Fibroblast of skin of right biceps (primary cell): Measurements from ENCODE around the gene EIF2B5.

Experiments
- DNase-seq: peaks from one replicate; pipeline ENCODE4 v3.0.0-alpha.2; 2013

EIF2B5 gene

DNA sequence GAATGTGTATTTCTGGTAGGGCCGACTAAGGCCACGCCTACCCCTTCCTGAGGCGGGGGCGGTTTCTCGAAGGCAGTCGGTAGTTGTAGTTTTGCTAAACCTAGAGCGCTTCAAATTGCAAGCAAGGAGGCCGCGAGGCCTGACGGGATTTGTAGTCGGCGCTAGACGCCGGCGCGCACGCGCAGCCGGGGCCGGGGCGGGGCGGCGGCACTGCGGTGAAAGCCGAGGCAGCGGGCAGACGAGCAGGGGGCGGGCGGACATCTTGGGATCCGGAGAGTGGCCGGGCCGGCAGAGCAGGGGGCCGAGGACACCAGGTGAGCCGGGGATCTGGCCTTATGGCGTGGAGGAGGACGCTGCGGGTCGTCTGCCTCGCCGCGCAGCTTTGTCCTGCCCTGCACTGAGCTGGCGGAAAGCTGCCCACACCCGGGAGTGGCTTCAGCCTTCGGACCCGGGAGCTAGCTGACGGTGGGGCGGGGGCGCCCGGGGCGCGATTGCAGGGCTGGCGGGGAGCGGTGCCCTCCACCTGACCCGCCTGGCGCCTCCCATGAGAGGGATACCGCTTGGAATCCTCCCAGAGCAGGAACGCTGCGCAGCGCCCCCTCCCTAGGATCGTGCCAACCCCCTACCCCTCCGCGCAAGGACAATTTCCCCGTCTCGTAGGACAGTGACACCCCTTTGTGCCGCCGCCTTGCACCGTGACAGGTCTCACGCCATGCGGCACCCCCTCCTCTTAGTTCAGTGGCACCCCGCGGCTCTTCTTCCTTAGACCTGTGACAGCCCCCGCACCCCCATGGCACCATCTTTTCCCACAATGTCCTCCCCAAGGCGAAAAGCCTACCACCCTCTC is 39.7 kb downstream of the EIF2B5 start, which contains the start of gene AP2M1:
TSS of gene AP2M1 (plus strand) at position 210 of the 847 bp plus-strand sequence. CDS start 2,139 bp downstream, outside the sequence.
- peak; percentile 99 for DNase-seq

GRCh38 chr3:184175506-184175905 is 40.3 kb downstream of the EIF2B5 start:
- no peak for DNase-seq

DNA sequence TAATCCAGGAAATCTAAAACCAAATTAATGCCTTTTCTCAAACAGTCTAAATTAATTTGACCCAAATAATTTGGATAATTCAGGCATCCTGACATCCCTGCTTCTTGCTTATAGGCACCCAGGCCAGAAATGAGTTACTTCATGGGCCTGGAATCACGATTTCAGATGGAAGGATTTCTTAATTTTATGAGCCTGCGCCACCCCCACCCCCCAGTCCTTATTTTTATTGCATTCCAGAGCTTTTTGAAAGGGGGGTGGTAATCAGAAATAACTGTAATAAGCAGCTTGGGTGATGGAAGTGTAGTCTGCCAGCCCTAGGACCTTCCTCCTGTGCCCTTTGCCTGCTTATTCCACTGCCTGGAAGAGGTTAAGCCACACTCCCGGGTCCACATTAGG is 40.8 kb downstream of the EIF2B5 start:
- DNase-seq = no peak

GRCh38 chr3:184176377-184177330 is 41.5 kb downstream of the EIF2B5 start:
- peak; percentile 97 for DNase-seq

DNA sequence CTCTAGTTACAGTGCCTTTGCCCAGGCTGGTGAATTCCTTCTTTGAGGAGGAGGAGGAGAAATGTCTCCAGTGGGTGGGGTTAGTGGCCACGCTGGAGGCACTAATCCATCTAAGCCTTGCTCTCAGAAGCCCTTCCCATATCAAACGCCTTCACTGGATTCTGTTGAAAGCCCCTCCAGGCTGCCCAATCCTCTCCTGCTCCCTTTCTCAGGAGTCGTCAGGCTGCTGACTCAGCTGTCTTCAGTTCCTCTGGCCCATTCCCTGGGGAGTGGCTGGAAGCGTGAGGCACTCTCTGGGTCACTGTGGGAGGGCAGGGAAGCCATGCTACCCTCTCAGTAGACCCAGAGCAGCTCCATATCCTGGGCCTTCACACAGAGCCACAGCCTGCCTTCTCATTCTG is 42.2 kb downstream of the EIF2B5 start:
- peak; percentile 68 for DNase-seq

DNA sequence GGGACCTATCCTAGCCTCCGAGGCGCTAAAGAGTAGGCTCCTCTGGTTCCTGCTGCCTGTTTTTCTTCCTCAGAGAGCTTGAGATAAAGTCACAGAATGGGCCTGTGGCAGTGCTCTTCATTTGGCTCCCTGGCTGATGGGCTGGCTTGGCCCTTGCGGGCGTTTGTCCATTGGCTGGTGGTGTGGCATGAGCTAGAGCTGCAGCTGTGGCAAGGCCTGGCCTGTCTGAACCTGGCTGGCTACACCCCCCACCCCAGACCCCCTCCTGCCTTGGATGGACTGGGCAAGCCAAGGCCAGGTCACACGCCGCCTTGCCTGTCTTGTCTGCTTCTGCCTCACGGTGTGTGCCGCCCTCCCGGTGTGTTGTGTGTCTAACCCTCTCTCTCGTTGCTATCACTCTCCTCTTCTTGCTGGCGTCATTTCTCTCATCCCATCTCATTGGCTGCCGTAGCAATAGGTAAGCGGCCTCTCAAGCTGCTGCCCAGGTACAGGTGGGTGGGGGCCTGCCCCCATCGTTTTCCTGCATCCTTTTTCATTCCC is 42.7 kb downstream of the EIF2B5 start:
- DNase-seq = no peak

DNA sequence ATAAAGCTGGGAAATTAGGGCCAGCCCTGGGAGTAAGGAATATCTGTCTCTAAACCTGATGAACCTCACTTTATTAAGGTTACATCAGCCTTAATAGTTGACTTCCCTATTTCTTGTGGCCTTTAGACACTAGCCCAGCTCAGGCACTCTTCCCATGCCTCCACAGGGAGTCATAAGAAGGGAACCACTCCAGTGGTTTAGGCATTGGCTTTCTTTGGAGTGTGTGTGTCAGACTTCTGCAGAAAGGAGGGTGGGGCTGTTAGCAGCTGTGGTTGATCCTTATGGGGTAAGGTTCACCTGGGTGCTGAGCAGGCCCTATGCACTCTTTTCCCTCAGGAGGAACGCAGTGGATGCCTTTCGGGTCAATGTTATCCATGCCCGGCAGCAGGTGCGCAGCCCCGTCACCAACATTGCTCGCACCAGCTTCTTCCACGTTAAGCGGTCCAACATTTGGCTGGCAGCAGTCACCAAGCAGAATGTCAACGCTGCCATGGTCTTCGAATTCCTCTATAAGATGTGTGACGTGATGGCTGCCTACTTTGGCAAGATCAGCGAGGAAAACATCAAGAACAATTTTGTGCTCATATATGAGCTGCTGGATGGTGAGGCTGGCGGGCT is 43.5 kb downstream of the EIF2B5 start:
- no peak for DNase-seq

GRCh38 chr3:184180165-184180564 is 45.0 kb downstream of the EIF2B5 start:
- DNase-seq = peak; percentile 35

GRCh38 chr3:184181596-184181995 is 46.4 kb downstream of the EIF2B5 start:
- no peak for DNase-seq

DNA sequence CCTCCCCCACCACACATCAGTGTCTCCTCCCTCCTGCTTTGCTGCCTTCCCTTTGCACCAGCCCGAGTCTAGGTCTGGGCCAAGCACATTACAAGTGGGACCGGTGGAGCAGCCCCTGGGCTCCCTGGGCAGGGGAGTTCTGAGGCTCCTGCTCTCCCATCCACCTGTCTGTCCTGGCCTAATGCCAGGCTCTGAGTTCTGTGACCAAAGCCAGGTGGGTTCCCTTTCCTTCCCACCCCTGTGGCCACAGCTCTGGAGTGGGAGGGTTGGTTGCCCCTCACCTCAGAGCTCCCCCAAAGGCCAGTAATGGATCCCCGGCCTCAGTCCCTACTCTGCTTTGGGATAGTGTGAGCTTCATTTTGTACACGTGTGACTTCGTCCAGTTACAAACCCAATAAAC is 48.5 kb downstream of the EIF2B5 start:
- no peak for DNase-seq

DNA sequence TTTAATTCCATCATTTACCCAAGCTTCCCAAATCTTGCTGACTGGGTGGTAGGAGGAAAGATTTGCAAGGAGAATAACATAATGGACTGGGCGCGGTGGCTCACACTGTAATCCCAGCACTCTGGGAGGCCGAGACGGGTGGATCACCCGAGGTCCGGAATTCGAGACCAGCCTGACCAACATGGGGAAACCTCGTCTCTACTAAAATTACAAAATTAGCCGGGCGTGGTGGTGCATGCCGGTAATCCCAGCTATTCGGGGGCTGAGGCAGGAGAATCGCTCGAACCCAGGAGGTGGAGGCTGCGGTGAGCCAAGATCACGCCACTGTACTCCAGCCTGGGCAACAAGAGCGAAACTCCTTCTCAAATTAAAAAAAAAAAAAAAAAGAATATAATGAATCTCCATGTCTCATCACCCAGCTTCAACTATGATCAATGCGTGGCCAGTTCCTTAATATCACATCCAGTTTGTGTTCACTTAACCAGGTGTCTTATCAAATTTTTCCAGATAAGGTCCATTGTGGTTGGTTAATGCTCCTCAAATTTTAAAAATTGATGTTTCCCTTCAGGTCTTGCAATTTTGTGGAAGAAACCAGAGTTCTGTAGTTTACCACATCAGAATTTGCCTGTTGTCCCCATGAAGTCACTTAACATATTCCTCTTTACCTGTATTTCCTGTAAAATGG is 49.5 kb downstream of the EIF2B5 start:
- DNase-seq = no peak

DNA sequence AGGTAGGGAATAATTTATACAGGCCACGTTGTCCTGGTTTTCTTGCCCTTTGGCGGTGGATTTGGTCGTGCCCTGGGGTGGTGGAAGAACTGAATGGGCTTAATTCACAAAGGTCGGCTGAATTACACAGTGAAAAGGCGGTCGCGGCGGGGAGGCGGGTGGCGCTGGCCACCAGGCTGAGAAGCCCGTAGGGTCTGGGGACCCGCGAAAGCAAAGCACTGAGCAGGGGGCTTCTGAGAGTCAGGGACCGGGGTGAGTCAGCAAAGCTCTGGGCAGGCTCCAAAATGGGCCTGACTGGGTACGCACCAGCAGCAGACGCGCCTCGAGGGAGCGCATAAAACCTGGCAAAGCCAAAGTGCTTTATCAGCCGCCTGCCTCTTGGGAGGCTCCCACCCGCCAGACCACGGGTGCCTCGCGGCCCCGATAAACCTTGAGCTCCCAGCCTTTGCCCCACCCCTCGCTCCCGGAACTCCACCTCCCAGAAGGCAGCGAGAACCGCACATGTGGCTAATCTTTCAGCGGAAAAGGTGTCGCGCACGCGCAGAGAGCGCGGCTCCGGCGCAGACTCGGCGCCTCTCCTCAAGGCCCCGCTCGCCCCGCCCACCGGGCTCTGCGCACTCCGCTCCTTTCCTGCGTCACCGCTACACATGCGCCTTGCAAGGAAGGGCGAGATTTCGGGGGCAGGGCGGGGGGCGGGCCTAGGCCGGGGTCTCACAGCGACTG is 50.5 kb downstream of the EIF2B5 start:
- peak; percentile 98 for DNase-seq

DNA sequence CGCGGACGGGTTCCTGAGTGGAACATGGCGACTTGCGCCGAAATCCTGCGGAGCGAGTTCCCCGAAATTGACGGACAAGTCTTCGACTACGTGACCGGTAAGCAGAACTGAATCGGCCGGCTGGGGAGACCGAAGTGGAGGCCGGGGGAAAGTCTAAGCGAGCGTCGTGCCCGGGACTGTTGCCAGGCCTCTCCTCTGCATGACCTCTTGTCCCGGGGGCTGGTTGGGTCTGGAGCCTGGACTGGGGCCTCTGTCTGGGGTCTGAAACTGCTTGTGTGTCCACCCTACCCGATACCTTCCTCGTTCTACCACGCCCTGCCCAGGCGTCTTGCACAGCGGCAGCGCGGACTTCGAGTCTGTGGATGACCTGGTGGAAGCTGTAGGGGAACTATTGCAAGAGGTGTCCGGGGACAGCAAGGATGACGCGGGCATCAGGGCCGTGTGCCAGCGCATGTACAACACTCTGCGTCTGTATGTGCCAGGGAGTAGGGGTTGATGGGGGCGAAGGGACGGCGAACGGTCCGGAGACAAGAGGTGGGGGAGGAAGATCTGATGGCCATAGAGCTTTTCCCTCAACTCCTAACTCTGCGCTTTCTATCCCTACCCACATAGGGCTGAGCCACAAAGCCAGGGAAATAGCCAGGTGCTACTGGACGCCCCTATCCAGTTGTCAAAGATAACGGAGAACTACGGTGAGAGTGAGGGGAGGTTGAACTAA is 51.2 kb downstream of the EIF2B5 start, which contains the start of gene ABCF3:
TSS of gene ABCF3 (plus strand) at position 16 of the 718 bp plus-strand sequence. CDS start at position 25, 9 bp downstream.
- DNase-seq = peak; percentile 33

- DNase-seq = no peak
These were observed 51.7 kb downstream of the EIF2B5 start for GRCh38 chr3:184186902-184187207.

GRCh38 chr3:184188080-184188479 is 52.9 kb downstream of the EIF2B5 start:
- no peak for DNase-seq

DNA sequence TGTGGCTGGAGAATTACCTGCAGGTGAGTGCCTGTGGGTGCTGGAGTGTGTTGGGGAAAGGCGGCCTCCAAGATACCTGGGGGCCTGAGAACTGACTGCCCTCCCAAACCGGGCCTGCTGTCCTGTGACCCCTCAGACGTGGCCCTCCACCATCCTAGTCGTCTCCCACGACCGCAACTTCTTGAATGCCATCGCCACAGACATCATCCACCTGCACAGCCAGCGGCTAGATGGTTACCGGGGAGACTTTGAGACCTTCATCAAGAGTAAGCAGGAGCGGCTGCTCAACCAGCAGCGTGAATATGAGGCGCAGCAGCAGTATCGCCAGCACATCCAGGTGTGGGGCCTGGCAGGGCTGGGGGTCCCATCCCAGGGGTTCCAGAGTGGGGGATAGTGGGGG is 54.3 kb downstream of the EIF2B5 start:
- DNase-seq = no peak

- no peak for DNase-seq
These were observed 57.7 kb downstream of the EIF2B5 start for GRCh38 chr3:184192889-184193288.

DNA sequence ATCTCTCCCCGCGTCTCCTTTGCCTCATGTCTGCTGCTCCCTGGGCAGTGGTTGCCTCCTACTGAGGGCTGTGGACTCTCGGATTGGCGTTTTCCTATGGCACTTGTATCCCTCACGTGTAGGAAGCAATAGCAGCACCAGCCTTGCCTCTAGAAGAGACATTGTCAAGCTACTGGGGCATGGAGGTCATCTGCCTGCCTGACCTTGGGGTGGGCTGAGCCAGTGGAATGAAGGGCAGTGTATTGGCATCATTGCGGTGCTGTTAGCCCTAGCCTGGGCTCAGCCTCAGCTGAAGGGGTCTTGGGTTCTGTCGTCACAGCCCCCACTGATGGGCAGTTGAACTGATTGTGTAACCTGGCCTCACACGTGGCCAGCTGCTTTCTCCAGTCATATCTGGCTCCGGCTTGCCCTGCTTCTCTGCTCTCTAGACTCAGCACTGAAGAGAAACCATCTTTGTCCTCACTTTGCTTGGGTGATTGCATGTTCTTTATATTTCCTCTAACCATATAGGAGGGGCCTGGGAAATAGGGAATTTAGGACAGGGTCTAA is 58.9 kb downstream of the EIF2B5 start:
- DNase-seq = no peak
